NCI-H1694 (cell line): ENCODE results near the gene EFNA3.

Experiments
- DNase-seq: peaks from one replicate; lab custom pipeline; 2025; lab: John Stamatoyannopoulos, UW

The EFNA3 gene, protein sequence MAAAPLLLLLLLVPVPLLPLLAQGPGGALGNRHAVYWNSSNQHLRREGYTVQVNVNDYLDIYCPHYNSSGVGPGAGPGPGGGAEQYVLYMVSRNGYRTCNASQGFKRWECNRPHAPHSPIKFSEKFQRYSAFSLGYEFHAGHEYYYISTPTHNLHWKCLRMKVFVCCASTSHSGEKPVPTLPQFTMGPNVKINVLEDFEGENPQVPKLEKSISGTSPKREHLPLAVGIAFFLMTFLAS

DNA sequence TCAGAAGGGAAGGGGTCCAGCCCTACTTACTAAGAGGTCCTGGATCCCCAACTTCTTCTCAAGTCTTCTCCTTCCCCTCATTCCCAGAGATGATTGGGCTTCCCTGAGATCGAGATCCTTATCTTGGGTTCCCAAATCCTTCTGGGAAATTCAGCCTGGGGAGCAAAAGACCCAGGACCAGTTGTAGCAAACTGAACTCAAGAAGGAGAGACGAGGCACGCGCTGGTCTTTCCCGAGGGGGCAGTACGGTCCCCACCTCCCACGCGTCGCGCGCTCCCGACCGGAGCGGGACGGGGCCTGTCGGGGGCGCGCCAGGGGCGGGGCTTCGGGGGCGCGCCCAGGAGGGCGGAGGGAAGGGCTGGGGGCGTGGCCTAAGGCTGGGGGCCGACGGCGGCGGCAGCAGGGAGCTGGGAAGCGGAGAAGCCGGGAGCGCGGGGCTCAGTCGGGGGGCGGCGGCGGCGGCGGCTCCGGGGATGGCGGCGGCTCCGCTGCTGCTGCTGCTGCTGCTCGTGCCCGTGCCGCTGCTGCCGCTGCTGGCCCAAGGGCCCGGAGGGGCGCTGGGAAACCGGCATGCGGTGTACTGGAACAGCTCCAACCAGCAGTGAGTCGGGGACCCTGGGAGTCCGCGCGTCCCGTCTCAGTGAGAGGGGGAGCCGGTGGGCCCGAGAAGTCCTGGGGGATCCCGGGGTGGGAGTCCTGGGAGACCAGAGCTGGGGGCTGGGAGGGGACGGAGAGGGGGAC, at the start of gene EFNA3:
Gene EFNA3 (plus strand): TSS at position 369 of the 741 bp plus-strand sequence. CDS start 105 bp downstream, at position 474.
- DNase-seq = peak; percentile 53

DNA sequence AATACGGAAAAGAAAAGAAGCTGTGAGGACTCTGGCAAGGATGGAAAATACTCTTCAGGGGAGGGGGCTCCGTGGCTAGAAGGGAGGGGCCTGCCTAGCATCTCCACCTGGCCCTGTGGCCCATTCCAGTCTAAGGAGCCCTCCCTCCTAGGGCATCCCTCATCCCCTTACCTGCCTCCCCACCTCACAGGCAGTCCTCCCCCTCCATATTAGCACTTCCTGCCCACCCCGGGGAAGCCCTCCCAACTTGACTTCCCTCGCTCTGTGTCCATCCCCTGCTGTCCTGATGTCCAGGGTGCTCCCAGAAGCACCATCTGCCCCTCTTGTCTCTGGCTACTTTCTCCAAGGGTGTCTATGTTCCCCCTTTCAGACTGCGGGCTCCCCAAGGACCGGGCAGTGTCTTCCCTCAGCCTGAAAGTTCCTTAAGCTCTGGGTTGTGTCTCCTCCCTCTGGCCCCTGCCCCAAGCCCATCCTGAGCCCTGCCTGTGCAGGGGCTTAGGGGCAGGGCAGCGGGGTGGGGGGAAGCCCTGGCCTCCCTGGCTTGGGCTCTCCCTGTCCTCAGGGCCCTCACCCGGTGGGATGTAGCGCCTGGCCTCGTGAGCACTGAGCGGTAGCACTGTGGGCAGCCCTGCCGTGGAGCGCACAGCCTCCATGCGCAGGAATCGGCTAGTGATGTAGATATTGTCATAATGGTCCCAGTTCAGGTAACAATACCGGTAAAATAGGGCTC, 49.0 kb upstream of the EFNA3 start:
- DNase-seq = no peak

DNA sequence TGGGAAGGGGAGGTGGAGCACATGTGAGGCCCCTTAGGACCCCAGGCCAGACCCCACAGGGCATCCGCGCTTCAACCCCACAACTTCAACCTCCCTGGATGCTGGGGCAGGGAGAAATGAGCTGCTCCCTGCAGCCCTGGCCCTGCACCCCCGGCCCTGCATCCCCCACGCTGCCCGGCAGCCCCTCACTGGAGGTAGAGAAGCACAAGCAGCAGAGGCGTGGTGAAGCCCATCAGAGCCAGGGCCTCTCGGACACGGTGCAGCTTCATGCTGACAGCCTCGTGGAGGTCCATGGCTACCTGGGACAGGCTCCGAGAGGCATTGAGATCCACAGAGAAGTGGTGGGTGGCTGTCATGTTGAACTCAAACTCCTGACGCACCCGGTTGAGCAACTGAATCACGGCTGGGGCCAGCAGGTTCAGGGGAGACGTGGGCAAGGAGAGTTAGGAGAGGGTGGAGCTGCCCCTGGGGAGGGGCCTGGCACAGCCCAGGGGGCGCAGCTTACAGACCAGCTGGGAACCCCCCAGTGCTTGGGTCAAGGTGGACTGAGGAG, 48.3 kb upstream of the EFNA3 start:
- DNase-seq = no peak

DNA sequence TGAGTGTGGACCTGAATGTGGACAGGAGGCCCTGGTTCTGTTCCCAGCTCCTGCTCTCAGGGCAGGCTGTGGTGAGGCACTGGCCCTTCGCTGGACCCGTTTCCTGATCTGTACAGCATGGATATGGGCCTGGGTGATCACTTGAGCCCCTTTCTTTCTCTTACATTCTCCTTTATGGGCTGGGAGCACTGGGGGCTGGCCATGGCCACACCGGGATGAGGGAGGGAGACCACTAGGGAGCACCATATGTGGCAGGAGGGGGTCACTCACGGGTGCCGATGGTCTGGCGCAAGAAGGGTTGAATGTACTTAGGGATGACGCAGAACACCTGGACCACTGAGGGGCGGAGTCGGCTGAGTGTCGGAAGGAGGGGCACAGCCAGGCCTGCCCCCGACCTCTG, 47.7 kb upstream of the EFNA3 start:
- no peak for DNase-seq

DNA sequence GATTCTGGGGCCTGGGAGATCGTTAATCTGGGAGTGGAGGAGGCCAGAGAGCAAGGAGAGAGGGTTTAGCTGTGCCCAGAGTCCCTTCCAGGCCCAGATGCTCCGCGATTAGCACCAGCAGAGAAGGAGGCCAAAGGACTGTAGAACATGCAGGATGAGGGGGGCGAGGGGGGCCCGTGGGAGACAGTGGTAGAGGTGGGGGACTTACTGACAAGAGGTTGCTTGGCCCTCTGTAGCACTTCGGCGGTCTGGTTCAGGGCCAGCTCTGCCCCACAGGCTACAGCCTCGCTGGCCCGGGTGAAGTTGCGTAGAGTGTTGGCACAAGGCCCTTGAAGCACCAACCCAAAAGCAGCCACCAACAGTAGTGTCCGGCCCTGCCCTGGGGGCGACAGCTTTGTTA, 45.8 kb upstream of the EFNA3 start:
- DNase-seq = no peak

DNA sequence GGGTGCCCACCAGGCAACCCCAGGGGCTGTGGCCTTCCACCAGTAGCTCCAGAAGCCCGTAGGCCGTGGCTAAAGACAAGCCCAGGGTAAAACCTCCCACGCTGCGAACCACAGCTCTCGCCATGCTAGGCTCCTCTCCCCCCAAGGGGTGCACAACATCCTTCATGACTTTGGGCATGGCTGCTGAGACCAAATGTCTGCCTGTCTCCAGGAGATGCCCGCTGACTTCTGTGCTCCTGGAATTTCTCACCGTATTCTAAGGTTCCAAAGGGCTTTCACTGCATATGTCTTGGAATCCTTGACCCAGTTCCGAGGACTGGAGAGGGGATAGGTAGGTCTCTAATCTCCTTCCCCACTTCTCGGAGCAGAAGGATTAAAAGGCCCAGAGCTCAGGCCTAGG, 45.1 kb upstream of the EFNA3 start, which contains the start of the genes DCST1 and DCST2:
Gene DCST1 (plus strand): TSS at position 301 of the 400 bp plus-strand sequence. CDS start 213 bp downstream, outside the sequence.
Gene DCST2 (minus strand): TSS at position 258 of the 400 bp plus-strand sequence. CDS start 80 bp downstream, at position 178.
- no peak for DNase-seq

DNA sequence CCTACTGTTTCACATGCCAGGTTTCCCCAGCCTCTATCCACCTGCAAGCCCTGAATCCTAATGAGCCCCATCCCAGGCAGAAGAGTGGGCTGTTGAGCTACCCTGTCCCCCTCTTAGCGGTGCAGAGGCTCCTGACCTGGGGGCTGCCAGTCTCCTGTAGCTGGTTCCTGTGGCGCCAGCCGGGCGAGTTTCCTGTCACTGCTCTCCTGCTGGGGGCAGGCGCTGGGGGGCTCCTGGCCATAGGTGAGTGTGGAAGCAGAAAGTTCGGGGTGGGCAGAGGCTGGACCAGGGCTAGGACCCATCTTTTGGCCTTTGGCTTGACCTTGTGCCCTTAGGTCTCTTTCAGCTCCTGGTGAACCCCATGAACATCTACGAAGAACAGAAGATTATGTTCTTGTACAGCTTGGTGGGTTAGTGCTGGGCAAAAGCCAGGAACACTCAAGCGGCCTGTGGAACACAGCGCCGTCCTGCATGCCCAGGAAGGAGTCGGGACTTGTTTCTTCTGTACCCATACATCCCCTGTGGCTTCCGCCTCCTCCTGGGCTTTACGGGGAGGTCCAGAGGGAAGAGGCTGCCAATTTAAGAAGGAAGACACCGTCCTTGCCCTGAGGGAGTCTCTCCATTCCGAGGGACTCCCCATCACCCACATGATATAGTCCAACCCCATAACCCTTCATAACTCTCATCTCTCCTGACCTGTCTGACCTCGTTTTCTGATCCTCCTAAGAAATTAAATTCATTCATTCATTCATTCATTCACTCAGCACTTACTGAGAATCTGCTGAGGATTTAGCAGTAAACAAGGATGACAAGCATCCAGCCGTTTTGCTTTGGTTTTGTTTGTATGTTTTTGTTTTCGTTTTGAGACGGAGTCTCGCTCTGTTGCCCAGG, 44.1 kb upstream of the EFNA3 start:
- no peak for DNase-seq

DNA sequence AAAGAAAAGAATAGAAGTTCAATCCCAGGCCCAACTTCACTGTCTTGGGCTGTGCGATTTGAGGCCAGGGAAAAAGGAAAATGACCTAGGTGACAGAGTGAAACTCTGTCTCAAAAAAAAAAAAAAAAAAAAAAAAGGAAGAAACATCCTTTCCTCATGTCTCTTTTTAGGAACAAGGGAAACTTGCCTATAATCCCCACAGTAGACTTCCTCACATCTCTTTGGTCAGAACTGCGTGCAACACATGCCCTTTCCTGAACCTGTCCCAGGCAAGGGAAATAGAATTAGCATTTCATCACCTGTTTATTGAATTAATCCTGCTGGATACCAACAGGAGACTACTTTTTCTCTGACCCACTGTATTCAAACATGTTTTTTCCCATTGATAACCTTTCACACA, 42.7 kb upstream of the EFNA3 start:
- DNase-seq = no peak

DNA sequence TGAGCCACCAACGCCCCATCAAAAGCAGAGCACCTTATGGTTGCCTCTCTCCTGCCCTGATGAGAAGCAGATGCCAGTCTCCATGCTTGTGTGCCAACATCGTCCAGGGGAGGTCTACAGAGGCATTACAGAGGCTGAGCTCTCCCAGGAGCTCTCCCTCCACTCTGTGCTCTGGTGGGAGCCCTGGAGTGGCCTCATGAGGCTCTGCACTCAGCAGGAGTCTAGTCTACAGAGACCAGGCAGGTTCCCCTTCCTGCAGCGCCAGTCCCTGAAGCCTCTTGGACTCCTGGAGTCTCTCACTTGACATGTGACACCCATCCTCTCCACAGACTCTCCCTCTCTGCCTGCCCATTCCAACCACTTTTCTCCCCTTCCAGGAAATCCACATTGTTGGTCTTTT, 41.6 kb upstream of the EFNA3 start:
- DNase-seq = no peak

DNA sequence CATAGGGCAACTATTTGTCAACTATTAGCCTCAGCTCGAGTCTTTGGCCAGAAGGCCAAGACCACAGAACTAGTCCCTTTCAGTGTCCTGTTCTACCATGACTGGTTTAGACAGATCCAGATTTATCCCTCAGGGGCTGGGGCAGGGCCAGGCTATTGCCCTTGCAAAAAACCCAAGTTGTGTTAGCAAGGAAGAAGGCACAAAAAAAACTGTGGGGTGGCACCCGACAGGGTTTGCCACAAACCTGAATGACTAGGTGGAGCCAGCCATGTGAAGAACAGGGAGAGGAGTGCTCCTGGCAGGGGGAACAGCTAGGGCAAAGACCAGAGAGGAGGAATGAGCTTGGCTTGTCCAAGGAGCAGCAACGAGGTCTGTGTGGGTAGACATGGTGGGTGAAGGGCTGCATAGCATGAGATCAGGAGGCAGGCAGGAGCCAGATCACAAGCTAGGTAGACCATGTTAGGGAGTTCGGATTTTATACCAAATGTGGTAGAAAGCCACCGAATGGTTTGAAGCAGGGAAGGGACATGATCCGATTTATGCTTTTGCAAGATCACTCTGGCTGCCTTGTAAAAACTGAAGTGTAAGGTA, 40.7 kb upstream of the EFNA3 start:
- DNase-seq = no peak

DNA sequence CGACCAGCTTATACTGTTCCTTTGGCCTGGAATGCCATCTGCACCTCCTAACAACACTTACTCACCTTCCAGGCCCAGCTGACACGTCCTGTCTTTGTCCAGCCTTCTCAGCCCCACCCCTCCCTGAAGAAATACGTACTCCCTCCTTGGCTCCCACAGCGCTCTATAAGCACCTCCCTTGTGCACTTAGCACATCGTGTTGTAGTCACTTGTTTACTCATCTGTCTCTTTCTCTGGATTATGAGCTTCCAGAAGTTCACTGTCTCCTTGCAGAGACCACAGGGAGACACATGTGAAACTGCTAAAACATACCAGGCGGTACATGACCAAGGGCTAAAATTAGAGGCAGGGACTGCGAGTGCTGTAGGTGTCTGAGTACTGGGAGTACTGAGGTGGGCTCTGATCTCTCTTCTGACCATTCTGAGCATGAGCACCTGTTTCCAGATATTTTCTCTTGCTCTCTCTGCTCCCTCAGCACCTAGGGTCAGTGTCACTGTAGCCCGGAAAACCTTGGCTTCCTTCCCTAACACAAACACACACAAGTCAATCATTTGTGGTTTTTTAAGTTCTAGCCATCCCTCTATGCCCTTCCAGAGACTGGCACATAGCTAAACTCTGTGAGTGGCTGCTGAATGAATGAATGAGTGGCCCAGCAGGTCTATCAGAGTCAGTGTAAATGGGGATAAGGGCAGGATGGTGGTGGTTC, 39.9 kb upstream of the EFNA3 start:
- DNase-seq = no peak

DNA sequence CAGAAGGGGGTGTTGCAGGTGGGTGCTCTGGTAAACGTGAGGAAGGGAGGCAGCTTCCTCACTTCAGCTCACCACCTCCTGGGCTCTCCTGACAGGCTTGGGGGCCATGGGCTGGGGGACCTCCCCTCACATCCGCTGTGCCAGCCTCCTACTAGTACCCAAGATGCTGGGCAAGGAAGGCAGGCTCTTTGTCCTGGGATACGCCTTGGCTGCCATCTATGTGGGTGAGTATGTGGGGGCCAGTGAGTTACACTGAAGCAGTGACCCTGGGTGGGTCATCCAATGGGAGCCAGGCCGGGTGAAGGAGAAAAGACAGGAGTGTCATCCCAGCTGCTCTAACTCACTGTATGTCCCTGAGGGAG, 39.3 kb upstream of the EFNA3 start:
- DNase-seq = no peak

DNA sequence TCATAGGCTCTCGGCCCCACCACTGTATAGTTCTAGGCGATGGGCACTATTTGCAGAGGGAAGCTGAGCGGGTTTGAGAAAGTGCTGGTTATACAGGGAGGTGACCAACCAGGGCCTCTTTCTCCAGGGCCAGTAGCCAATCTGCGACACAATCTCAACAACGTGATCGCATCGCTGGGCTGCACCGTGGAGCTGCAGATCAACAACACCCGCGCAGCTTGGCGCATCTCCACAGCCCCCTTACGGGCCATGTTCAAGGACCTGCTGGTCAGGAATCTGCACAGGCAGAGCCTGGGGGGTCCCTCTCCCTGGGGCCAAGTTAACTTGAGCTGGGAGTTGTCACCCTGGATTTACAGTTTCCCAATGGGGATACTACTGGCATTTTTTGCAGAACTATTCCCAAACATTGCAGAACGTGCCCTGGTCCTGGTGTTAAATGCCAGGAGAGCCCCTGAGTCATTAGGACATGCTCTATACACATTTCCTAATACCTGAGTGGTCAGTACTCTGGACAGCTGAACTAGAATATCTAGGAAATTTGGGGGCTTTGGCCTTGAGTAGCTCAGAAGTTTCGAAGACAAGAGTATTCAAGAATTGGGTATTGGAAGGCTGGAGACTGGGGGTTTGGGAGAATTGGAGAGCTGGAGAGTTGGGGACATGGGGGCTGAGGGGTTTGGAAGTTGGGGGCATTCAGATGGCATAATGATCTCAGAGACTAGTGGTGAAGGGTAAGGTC, 38.1 kb upstream of the EFNA3 start:
- DNase-seq = no peak

DNA sequence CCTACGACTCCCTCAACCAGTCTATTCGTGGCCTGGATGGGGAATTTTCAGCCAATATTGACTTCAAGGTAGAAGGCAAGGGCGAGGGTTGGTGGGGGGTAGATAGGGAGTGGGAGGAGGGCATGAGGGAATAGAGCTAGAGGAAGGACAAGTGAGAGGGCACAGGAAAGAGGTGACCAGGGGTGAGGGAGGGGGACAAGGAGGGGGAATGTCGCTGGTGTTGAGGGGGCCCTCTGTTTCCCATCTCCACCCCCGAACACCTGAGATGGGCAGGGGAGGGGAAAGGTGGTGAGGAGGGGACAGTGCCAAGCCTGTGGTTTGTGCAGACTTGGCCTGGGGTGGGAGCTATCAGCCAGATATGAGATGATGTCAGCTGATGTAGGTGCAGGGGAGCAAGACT, 35.8 kb upstream of the EFNA3 start:
- DNase-seq = no peak

DNA sequence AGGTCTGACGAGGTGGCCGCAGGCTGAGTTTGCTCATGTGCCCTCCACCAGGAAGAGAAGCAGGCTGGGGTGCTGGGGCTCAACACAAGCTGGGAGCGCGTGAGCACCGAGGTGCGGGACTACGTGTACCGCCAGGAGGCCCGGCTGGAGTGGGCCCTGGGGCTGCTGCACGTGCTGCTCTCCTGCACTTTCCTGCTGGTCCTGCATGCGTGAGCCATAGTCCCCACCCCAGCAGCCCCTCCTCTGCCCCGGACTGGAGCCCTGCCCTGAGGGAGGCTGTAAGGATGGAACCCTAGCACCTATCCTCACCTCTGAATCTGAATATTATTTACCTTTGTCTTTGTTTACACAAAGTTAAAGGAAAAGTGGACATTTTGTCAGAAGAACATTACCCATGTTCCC, 35.3 kb upstream of the EFNA3 start:
- DNase-seq = no peak

DNA sequence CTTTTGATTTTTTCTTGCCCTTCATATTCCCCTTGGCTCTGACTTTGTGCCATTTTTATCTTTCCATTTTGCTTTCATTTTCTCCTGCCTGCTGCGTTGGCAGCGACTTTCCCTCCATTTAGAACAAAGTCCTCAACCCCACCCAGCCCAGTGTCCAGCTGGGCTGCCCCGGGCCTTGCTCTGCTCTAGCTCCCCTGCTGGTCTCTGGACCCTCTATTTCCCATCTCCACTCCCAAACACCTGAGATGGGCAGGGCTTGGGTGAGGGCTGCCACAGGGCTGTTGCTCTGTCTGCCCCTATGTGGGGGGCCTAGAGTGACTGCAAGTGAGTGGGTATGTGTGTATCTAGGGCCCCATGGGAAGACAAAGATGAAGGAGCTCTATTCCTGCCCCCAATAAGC, 34.8 kb upstream of the EFNA3 start:
- no peak for DNase-seq

DNA sequence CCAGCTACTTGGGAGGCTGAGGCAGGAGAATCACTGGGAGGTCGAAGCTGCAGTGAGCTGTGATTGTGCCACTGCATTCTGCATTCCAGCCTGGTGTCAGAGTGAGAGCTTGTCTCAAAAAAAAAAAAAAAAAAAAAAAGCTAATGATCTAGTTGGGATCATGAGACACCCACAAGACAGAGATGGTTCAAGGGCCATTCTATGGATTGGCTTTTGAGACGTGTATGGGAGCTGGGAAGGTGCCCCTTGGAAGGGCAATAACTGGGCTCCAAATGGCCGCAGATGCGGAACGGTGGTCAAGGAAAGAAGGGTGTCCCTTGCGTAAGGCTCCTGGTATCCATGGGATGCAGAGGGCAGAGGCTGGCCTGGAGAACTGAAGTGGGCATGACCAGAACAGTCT, 34.3 kb upstream of the EFNA3 start:
- no peak for DNase-seq

DNA sequence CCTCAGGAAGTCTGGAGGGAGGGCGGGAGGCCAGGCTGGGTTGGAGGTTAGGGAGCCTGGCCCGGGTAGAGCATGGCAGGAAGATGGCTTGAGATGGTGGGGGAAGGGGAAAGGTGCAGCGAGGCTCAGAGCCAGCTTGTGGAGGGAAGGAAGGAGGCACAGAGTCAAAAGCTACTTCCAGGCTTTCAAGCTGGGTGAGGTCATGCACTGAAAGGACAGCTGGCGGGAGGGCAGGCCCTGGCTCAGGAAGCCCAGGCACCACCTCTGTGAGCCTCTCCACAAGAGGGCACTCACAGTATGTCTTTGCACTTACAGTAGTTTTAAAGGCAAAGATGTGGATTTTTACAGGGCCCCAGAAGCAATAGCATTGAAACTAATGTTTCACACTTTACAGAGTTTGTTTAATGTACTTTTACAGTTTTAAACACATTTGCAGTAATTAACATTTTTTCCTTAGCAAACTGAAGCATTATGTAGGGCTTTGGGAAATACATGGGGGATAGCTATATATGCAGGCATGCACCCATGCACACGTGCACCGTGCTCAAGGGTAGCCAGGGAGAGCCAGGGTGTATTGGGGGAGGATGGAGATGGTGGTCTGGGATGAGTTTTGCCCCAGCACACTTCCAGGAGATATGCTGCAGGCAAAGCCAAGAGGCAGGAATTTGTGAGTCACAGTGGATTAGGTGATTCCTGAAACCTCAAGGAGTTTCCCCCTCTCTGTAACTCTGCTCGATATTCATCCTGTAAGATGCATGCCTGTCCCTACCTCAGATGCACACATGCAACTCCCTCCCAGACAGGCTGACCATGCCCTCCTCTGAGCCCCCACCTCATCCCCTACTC, 33.6 kb upstream of the EFNA3 start:
- peak; percentile 85 for DNase-seq
